ENCODE results near the gene CACNA1S. TPM values are rescaled to one million over a fixed set of nuclear protein-coding genes. Genes with fewer than 3 reads are reported as not detected.

CACNA1S gene
- total RNA-seq, 1 experiment from 2014 or later, result not detected

GRCh38 chr1:201144701-201145100 lies 32.5 kb upstream of the CACNA1S start:
- Histone ChIP-seq H3K14ac (ENCODE audit: insufficient read depth, low read length) (no peak overlapping the region), H4K20me1 (ENCODE audit: control insufficient read depth, insufficient read depth, insufficient read length) (no peaks in the 10 kb centered on the region), H3K9ac (ENCODE audit: extremely low read depth, insufficient read length, low read length) (no peak overlapping the region), H3K79me1 (ENCODE audit: insufficient read depth, low read depth, low read length, poor library complexity, severe bottlenecking) (peaks cover 2% of the 10 kb centered on the region), H3K79me2 (ENCODE audit: insufficient read depth, low read length) (no peaks in the 10 kb centered on the region), H3K27ac (ENCODE audit: insufficient read length, low read depth, low read length) (no peak overlapping the region), H3K23ac (ENCODE audit: insufficient read length, low read depth, low read length) (no peak overlapping the region), H4K5ac (ENCODE audit: insufficient read length, low read depth, low read length) (no peak overlapping the region), H2AFZ (ENCODE audit: low read length) (no peak overlapping the region), H3K23me2 (ENCODE audit: insufficient read length, low read depth, low read length, poor library complexity, severe bottlenecking) (no peaks in the 10 kb centered on the region), H3K18ac (ENCODE audit: insufficient read length, low read depth, low read length) (no peak overlapping the region), H3T11ph (ENCODE audit: low read length) (no peak overlapping the region), H2BK120ac (ENCODE audit: low read depth, low read length, poor library complexity, severe bottlenecking) (no peak overlapping the region), H3K4ac (ENCODE audit: low read depth, low read length) (no peak overlapping the region), H3K4me2 (ENCODE audit: insufficient read depth, insufficient read length, low read length) (no peak overlapping the region), H3K27me3 (ENCODE audit: insufficient read depth, low read length) (no peaks in the 10 kb centered on the region), H2AK5ac (ENCODE audit: insufficient read length, low read length) (no peak overlapping the region), H2BK20ac (ENCODE audit: low read depth, low read length, poor library complexity, severe bottlenecking) (no peak overlapping the region), H3K4me1 (ENCODE audit: insufficient read depth, low read length) (no peaks in the 10 kb centered on the region), H2BK15ac (ENCODE audit: low read depth, low read length) (no peak overlapping the region), H2BK12ac (ENCODE audit: insufficient read length, low read depth, low read length) (no peak overlapping the region), H4K91ac (ENCODE audit: insufficient read length, low read depth, low read length) (no peak overlapping the region), H4K8ac (replicated peaks; ENCODE audit: insufficient read length, low read depth, low read length) (no peak overlapping the region), H3K56ac (ENCODE audit: insufficient read length, low read depth, low read length) (no peak overlapping the region), H3K9me3 (ENCODE audit: control insufficient read depth, low read depth, low read length) (no peaks in the 10 kb centered on the region), H2BK5ac (ENCODE audit: insufficient read length, low read length) (no peak overlapping the region)
- no peaks in the 10 kb centered on the region for H3K9me3 Mint-ChIP-seq
- no peaks in the 10 kb centered on the region for H3K27me3 Mint-ChIP-seq (ENCODE audit: low read depth)
- DNase-seq, result no peak
- TF ChIP-seq, protein P1, sequence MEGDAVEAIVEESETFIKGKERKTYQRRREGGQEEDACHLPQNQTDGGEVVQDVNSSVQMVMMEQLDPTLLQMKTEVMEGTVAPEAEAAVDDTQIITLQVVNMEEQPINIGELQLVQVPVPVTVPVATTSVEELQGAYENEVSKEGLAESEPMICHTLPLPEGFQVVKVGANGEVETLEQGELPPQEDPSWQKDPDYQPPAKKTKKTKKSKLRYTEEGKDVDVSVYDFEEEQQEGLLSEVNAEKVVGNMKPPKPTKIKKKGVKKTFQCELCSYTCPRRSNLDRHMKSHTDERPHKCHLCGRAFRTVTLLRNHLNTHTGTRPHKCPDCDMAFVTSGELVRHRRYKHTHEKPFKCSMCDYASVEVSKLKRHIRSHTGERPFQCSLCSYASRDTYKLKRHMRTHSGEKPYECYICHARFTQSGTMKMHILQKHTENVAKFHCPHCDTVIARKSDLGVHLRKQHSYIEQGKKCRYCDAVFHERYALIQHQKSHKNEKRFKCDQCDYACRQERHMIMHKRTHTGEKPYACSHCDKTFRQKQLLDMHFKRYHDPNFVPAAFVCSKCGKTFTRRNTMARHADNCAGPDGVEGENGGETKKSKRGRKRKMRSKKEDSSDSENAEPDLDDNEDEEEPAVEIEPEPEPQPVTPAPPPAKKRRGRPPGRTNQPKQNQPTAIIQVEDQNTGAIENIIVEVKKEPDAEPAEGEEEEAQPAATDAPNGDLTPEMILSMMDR (conservative IDR thresholded peaks at IDR 0.05), result no peak
- no peaks in the 10 kb centered on the region for H3K4me1 Mint-ChIP-seq
- H3K36me3 Mint-ChIP-seq (ENCODE audit: insufficient read depth in 1 of 3, low read depth in 3 of 3), result peaks cover 55 to 96% (median 93%) of the 10 kb centered on the region in 3 experiments; a peak in 6 of 7 replicates
- H3K4me3 Mint-ChIP-seq, result no peak overlapping the region
- H3K27ac Mint-ChIP-seq, result peak overlapping the region in 1 of 3 experiments; percentile 63; a peak in 1 of 7 replicates
- WGBS (ENCODE audit: extremely low coverage, insufficient read length, low lambda C conversion rate), result no CpG with 5 or more reads among the region's 5 CpGs

Data from H9 (cell line).